Small intestine (tissue), 7 donors: ENCODE results near the gene CEP72. TPM values are rescaled to one million over a fixed set of nuclear protein-coding genes. Genes with fewer than 3 reads are reported as not detected.

Experiments
- DNase-seq, 2 donors: peaks; one replicate each; pipeline versions ENCODE4 v3.0.0 to v3.0.0-alpha.2; 2013
- FAIRE-seq: peaks from 2 replicates; lab custom pipeline; 2012; peaks lifted over from hg19 to GRCh38; lab: Jason Lieb, UNC
- H3K27ac ChIP-seq, 3 donors: one replicate each; pipeline ENCODE4 v1.5.1; 2013; ENCODE audit warnings: low read length in 2 of 3, mild to moderate bottlenecking in 2 of 3, control low read depth in 1 of 3, inconsistent platforms in 1 of 3, low read depth in 1 of 3, moderate library complexity in 1 of 3
- H3K27me3 ChIP-seq, 3 donors: one replicate each; pipeline ENCODE4 v1.6.1; 2013; ENCODE audit warnings: low read length in 3 of 3, inconsistent platforms in 1 of 3; ENCODE audit not compliant: control insufficient read depth in 3 of 3, insufficient read depth in 3 of 3
- H3K36me3 ChIP-seq, 3 donors: one replicate each; pipeline ENCODE4 v1.6.1; 2013; ENCODE audit warnings: low read length in 3 of 3, inconsistent platforms in 1 of 3, low read depth in 1 of 3, mild to moderate bottlenecking in 1 of 3, moderate library complexity in 1 of 3; ENCODE audit not compliant: control insufficient read depth in 3 of 3, insufficient read depth in 2 of 3
- H3K4me1 ChIP-seq, 3 donors: one replicate each; pipeline ENCODE4 v1.6.1; 2013; ENCODE audit warnings: low read length in 2 of 3, inconsistent platforms in 1 of 3, low read depth in 1 of 3, mild to moderate bottlenecking in 1 of 3, moderate library complexity in 1 of 3; ENCODE audit not compliant: control insufficient read depth in 3 of 3, insufficient read depth in 2 of 3
- H3K4me3 ChIP-seq, 3 donors: one replicate each; pipeline ENCODE4 v1.5.1; 2013; ENCODE audit warnings: low read length in 3 of 3, control low read depth in 1 of 3, inconsistent platforms in 1 of 3, low read depth in 1 of 3, mild to moderate bottlenecking in 1 of 3, moderate library complexity in 1 of 3
- H3K9me3 ChIP-seq, 2 donors: one replicate each; pipeline ENCODE4 v1.6.1; 2013; ENCODE audit warnings: low read depth in 1 of 2, low read length in 1 of 2; ENCODE audit not compliant: control insufficient read depth in 2 of 2, insufficient read depth in 1 of 2
- WGBS, 3 donors: extraction: QIAGEN DNeasy Blood & Tissue Kit; methylation state at CpG; one replicate each; pipeline ENCODE4 v1.1.7; 2013; 5-methylcytosine and 5-hydroxymethylcytosine counted together
- polyA plus RNA-seq, 4 donors: library from polyadenylated mRNA; stranded (reverse) in 3 of 4; unstranded in 1 of 4; fragments of 200-250 nt in 3 of 4; fragments of 120-200 nt in 1 of 4; gene quantifications; one replicate each; pipeline versions ENCODE4 v1.2.1 to v1.2.3, GENCODE V29; 2013
- donor health status: healthy with polysubstance abuse.
- donor health status: control.
- donor health status: control.
- donor health status: Bipolar disorder and iron deficiency.
- donor health status: healthy.

Gene CEP72
- polyA plus RNA-seq, 4 donors, result 0.54 to 9.6 (median 4.9) TPM

GRCh38 chr5:659496-660263, 47.5 kb downstream of the CEP72 start:
- FAIRE-seq (no peak), DNase-seq (no peak)
- Histone ChIP-seq H3K36me3 (peaks cover 0 to 70% (median 5%) of the 10 kb centered on the region in 3 donors), H3K27ac (no peak overlapping the region), H3K4me1 (no peaks in the 10 kb centered on the region), H3K4me3 (no peak overlapping the region), H3K9me3 (peaks cover 0 to 51% of the 10 kb centered on the region in 2 donors), H3K27me3 (no peaks in the 10 kb centered on the region)
- 93 to 97% (median 96%) methylated on average over 16 of the region's 16 CpGs for WGBS, 3 donors

- 96 to 97% (median 96%) methylated on average over 11 of the region's 11 CpGs for WGBS, 3 donors
- no peak overlapping the region for H3K27ac ChIP-seq
- no peaks in the 10 kb centered on the region for H3K27me3 ChIP-seq
- no peak for DNase-seq
- no peaks in the 10 kb centered on the region for H3K4me1 ChIP-seq
- no peak for FAIRE-seq
- peaks cover 0 to 78% (median 5%) of the 10 kb centered on the region in 3 donors for H3K36me3 ChIP-seq
- peaks cover 0 to 51% of the 10 kb centered on the region in 2 donors for H3K9me3 ChIP-seq
- H3K4me3 ChIP-seq, result no peak overlapping the region
These were observed 48.4 kb downstream of the CEP72 start for GRCh38 chr5:660491-661030.

- no peaks in the 10 kb centered on the region for H3K27me3 ChIP-seq
- H3K4me1 ChIP-seq, result no peaks in the 10 kb centered on the region
- peaks cover 0 to 90% (median 5%) of the 10 kb centered on the region in 3 donors for H3K36me3 ChIP-seq
- DNase-seq (no peak), FAIRE-seq (no peak)
- peaks cover 0 to 49% of the 10 kb centered on the region in 2 donors for H3K9me3 ChIP-seq
- H3K27ac ChIP-seq, result no peak overlapping the region
- H3K4me3 ChIP-seq, result no peak overlapping the region
- WGBS, 3 donors, result 97 to 99% (median 97%) methylated on average over 52 to 53 of the region's 53 CpGs
These were observed 50.0 kb downstream of the CEP72 start for GRCh38 chr5:661891-662750.

GRCh38 chr5:662751-663435, 50.8 kb downstream of the CEP72 start:
- no peak overlapping the region for H3K4me3 ChIP-seq
- peaks cover 0 to 44% of the 10 kb centered on the region in 2 donors for H3K9me3 ChIP-seq
- DNase-seq (no peak), FAIRE-seq (no peak)
- WGBS, 3 donors, result 94 to 98% (median 97%) methylated on average over 56 of the region's 56 CpGs
- no peaks in the 10 kb centered on the region for H3K27me3 ChIP-seq
- H3K36me3 ChIP-seq, result peaks cover 0 to 85% (median 5%) of the 10 kb centered on the region in 3 donors
- H3K4me1 ChIP-seq, result no peaks in the 10 kb centered on the region
- no peak overlapping the region for H3K27ac ChIP-seq

- H3K27ac ChIP-seq, result no peak overlapping the region
- WGBS, 3 donors, result 48 to 90% (median 67%) methylated on average over 38 of the region's 38 CpGs
- DNase-seq, result peak in 1 of 2 donors; percentile 86
- peaks cover 0 to 40% of the 10 kb centered on the region in 2 donors for H3K9me3 ChIP-seq
- no peaks in the 10 kb centered on the region for H3K27me3 ChIP-seq
- FAIRE-seq, result no peak
- H3K4me3 ChIP-seq, result no peak overlapping the region
- no peaks in the 10 kb centered on the region for H3K4me1 ChIP-seq
- peaks cover 0 to 87% (median 3%) of the 10 kb centered on the region in 3 donors for H3K36me3 ChIP-seq
These were observed 51.5 kb downstream of the CEP72 start for GRCh38 chr5:663436-664342.

- FAIRE-seq, result no peak
- no peaks in the 10 kb centered on the region for H3K27me3 ChIP-seq
- no peak overlapping the region for H3K27ac ChIP-seq
- H3K9me3 ChIP-seq, result peaks cover 0 to 35% of the 10 kb centered on the region in 2 donors
- 58 to 86% (median 65%) methylated on average over 24 of the region's 24 CpGs for WGBS, 3 donors
- no peak overlapping the region for H3K4me3 ChIP-seq
- peak in 1 of 2 donors; percentile 57 for DNase-seq
- H3K36me3 ChIP-seq, result peaks cover 0 to 89% (median 3%) of the 10 kb centered on the region in 3 donors
- H3K4me1 ChIP-seq, result no peaks in the 10 kb centered on the region
These were observed 52.3 kb downstream of the CEP72 start for GRCh38 chr5:664343-664993.

- no peak for FAIRE-seq
- 90 to 98% (median 93%) methylated on average over 20 of the region's 20 CpGs for WGBS, 3 donors
These were observed 52.8 kb downstream of the CEP72 start for GRCh38 chr5:664994-665360.

More at GRCh38 chr5:664994-665360, 52.8 kb downstream of the CEP72 start:
- Histone ChIP-seq H3K27ac (no peak overlapping the region), H3K36me3 (peaks cover 0 to 88% (median 3%) of the 10 kb centered on the region in 3 donors), H3K4me1 (no peaks in the 10 kb centered on the region), H3K9me3 (peaks cover 0 to 30% of the 10 kb centered on the region in 2 donors), H3K27me3 (no peaks in the 10 kb centered on the region), H3K4me3 (no peak overlapping the region)
- no peak for DNase-seq
